Measurements from ENCODE around the gene MYH15.

DNA sequence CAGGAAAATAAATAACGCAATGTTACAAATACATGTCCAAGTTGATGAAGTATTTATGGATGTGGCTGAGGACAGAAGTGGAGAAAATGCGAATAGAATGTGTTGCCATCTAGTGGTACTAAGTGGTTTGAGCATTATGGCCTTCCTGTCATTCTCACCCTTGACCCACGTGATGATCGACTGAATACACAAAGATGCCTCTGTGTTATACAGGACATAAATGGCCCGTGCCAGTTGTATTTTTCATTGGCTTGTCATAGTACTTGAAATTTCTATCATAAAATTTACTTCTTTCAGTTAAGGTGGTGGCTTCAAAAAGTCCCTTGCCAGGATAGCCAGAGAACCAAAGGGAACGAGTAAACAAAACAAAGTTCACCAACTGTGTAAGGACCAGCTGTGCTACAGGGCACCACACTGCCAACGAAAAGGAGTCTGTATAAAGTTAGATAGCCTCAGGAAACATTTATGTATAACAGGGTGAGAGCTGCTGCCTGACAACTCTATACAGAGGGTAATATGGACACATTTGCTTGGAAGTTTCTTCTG is 103.7 kb downstream of the MYH15 start:
- TF ChIP-seq, protein P1, sequence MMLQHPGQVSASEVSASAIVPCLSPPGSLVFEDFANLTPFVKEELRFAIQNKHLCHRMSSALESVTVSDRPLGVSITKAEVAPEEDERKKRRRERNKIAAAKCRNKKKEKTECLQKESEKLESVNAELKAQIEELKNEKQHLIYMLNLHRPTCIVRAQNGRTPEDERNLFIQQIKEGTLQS (IDR thresholded peaks at IDR 0.05; ENCODE audit: insufficient read depth, low read depth, low read length) = no peak
- TF ChIP-seq RAD21 (IDR thresholded peaks at IDR 0.05 in 1 of 2, conservative IDR thresholded peaks at IDR 0.05 in 1 of 2; ENCODE audit: low read depth in 2 of 2, low read length in 2 of 2) (peak; percentile 65 to 68), ZNF274 (IDR thresholded peaks at IDR 0.05; ENCODE audit: borderline replicate concordance, extremely low read depth, low read length) (no peak), NRF1 (IDR thresholded peaks at IDR 0.05; ENCODE audit: low read depth, low read length) (no peak), ASH2L (IDR thresholded peaks at IDR 0.05; ENCODE audit: low read length) (no peak), CEBPB (IDR thresholded peaks at IDR 0.05; ENCODE audit: low read depth, low read length) (no peak), POLR2A (IDR thresholded peaks at IDR 0.05; ENCODE audit: control extremely low read depth in 1 of 2, low read depth in 2 of 2, low read length in 2 of 2) (no peak), TEAD4 (IDR thresholded peaks at IDR 0.05; ENCODE audit: low read depth, low read length) (no peak), EZH2 (IDR thresholded peaks at IDR 0.05; ENCODE audit: low read depth, low read length, severe bottlenecking) (no peak)
- TF ChIP-seq, protein P2, sequence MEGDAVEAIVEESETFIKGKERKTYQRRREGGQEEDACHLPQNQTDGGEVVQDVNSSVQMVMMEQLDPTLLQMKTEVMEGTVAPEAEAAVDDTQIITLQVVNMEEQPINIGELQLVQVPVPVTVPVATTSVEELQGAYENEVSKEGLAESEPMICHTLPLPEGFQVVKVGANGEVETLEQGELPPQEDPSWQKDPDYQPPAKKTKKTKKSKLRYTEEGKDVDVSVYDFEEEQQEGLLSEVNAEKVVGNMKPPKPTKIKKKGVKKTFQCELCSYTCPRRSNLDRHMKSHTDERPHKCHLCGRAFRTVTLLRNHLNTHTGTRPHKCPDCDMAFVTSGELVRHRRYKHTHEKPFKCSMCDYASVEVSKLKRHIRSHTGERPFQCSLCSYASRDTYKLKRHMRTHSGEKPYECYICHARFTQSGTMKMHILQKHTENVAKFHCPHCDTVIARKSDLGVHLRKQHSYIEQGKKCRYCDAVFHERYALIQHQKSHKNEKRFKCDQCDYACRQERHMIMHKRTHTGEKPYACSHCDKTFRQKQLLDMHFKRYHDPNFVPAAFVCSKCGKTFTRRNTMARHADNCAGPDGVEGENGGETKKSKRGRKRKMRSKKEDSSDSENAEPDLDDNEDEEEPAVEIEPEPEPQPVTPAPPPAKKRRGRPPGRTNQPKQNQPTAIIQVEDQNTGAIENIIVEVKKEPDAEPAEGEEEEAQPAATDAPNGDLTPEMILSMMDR (IDR thresholded peaks at IDR 0.05; ENCODE audit: control extremely low read depth in 1 of 3, insufficient read depth in 1 of 3, low read depth in 1 of 3, low read length in 3 of 3) = peak in 2 of 3 experiments; percentile 39 to 61; a peak in 3 of 4 replicates
- TF ChIP-seq, protein P3, sequence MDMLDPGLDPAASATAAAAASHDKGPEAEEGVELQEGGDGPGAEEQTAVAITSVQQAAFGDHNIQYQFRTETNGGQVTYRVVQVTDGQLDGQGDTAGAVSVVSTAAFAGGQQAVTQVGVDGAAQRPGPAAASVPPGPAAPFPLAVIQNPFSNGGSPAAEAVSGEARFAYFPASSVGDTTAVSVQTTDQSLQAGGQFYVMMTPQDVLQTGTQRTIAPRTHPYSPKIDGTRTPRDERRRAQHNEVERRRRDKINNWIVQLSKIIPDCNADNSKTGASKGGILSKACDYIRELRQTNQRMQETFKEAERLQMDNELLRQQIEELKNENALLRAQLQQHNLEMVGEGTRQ (IDR thresholded peaks at IDR 0.05; ENCODE audit: low read length) = peak; percentile 48
- TF ChIP-seq, protein P4, sequence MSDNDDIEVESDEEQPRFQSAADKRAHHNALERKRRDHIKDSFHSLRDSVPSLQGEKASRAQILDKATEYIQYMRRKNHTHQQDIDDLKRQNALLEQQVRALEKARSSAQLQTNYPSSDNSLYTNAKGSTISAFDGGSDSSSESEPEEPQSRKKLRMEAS (IDR thresholded peaks at IDR 0.05) = no peak
